ENCODE measurements around the gene ECSIT.

DNA sequence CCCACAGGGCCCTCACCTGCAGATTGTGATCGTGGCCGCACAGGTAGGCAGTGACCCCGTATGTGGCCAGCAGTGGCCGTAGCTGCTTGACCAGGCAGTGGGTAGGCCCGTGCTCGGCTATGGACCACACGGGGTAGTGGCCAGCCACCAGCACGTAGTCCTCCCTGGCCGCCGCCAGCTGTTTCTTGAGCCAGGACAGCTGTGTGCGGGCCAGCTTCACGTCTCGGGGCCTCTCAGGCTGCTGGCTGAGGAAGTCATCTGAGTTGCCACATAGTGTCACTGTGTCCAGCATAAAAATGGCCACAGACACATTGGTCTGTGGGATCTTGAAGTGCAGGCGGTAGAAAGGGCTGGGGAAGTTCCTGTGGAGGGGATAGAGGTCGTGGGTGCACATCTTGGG, 47.3 kb upstream of the ECSIT start:
- TF ChIP-seq, protein P1, sequence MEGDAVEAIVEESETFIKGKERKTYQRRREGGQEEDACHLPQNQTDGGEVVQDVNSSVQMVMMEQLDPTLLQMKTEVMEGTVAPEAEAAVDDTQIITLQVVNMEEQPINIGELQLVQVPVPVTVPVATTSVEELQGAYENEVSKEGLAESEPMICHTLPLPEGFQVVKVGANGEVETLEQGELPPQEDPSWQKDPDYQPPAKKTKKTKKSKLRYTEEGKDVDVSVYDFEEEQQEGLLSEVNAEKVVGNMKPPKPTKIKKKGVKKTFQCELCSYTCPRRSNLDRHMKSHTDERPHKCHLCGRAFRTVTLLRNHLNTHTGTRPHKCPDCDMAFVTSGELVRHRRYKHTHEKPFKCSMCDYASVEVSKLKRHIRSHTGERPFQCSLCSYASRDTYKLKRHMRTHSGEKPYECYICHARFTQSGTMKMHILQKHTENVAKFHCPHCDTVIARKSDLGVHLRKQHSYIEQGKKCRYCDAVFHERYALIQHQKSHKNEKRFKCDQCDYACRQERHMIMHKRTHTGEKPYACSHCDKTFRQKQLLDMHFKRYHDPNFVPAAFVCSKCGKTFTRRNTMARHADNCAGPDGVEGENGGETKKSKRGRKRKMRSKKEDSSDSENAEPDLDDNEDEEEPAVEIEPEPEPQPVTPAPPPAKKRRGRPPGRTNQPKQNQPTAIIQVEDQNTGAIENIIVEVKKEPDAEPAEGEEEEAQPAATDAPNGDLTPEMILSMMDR (conservative IDR thresholded peaks at IDR 0.05; ENCODE audit: low read length) = no peak
- TF ChIP-seq EZH2phosphoT487 (IDR thresholded peaks at IDR 0.05; ENCODE audit: borderline replicate concordance) = no peak

Data from Loucy (cell line).